Heart right ventricle (tissue), 16 donors: Measurements from ENCODE around the gene DNAAF3. TPM values are rescaled to one million over a fixed set of nuclear protein-coding genes. Genes with fewer than 3 reads are reported as not detected.

Experiments used
- ATAC-seq, 8 donors: fragments of 200-7000 bp; cut with Tn5 transposase; one replicate each; pipeline ENCODE4 v1.9.1; 2020; ENCODE audit warnings: mild to moderate bottlenecking in 8 of 8, moderate library complexity in 8 of 8, moderate number of reproducible peaks in 1 of 8
- DNase-seq, 2 donors: peaks; one replicate each; pipeline ENCODE4 v3.0.0-alpha.2; 2020
- H3K27ac ChIP-seq, 10 donors: fragments of 200-600 bp; sonication (generic) in 2 of 10; one replicate each; pipeline versions ENCODE4 v1.5.0 to v1.8.0; 2020 to 2022; ENCODE audit warnings: mild to moderate bottlenecking in 3 of 10
- H3K27me3 ChIP-seq, 7 donors: fragments of 200-600 bp; one replicate each; pipeline ENCODE4 v1.8.0; 2021 to 2022; ENCODE audit warnings: mild to moderate bottlenecking in 2 of 7
- H3K36me3 ChIP-seq, 9 donors: fragments of 200-600 bp; sonication (generic) in 1 of 9; one replicate each; pipeline versions ENCODE4 v1.5.0 to v1.8.0; 2020 to 2022; ENCODE audit warnings: mild to moderate bottlenecking in 2 of 9
- H3K4me1 ChIP-seq, 9 donors: fragments of 200-600 bp; sonication (generic) in 1 of 9; one replicate each; pipeline versions ENCODE4 v1.5.0 to v1.8.0; 2020 to 2022; ENCODE audit warnings: mild to moderate bottlenecking in 4 of 9
- H3K4me3 ChIP-seq, 10 donors: fragments of 200-600 bp; sonication (generic) in 2 of 10; one replicate each; pipeline versions ENCODE4 v1.5.0 to v1.8.0; 2020 to 2022; ENCODE audit warnings: mild to moderate bottlenecking in 7 of 10, moderate library complexity in 2 of 10
- H3K9me3 ChIP-seq, 11 donors: fragments of 200-600 bp in 10 of 11; sonication (generic) in 2 of 11; one replicate each; pipeline versions ENCODE4 v1.5.0 to v1.8.0; 2013 to 2022; ENCODE audit warnings: mild to moderate bottlenecking in 2 of 11, control low read depth in 1 of 11, moderate library complexity in 1 of 11
- WGBS, 2 donors: extraction: QIAGEN DNeasy Blood & Tissue Kit; methylation state at CpG; one replicate each; pipeline ENCODE4 v1.1.7; 2013; ENCODE audit warnings: inconsistent platforms in 1 of 2; 5-methylcytosine and 5-hydroxymethylcytosine counted together
- intact Hi-C, 10 donors: fragments of 100-400 bp; cut with DNase I; formaldehyde crosslinking; loops; one replicate each; pipeline versions ENCODE4 v1.11.1 to v1.14.2; 2022
- polyA plus RNA-seq, 2 donors: library from polyadenylated mRNA; stranded (reverse); fragments of 200-250 nt; gene quantifications; one replicate each; pipeline ENCODE4 v1.2.3, GENCODE V29; 2013
- total RNA-seq, 10 donors: library from RNA; stranded (reverse); fragmentation: NEBNext Ultra II Directional in 3 of 10; extraction: Animal tissue kit (Norgen Biotek cat#: 25700) in 3 of 10; gene quantifications; one replicate each; pipeline versions ENCODE4 v1.2.1 to v1.2.4, GENCODE V29; 2021 to 2023
- TF ChIP-seq, protein P1 (sequence below), 9 donors: fragments of 200-600 bp; sonication (generic) in 2 of 9; IDR thresholded peaks; one replicate each; pipeline versions ENCODE4 v1.5.0 to v1.8.0; 2021 to 2022; ENCODE audit warnings: antibody characterized with exemption in 9 of 9, mild to moderate bottlenecking in 5 of 9, moderate library complexity in 1 of 9
- donor health status: Arrhythmogenic right ventricular cardiomyopathy.
- donor health status: ischemic (EF 13 %, LVEDD 7.1; RV severe dilation, severe dysfunction).
- donor health status: healthy with polysubstance abuse.
- donor health status: DM: no; HTN: yes; CAD: no.
- donor health status: DM: no; HTN: no; CAD: no.
- donor health status: ischemic (EF 25% LVEDD 6.9; RV normal size, moderate dysfunction).
- donor health status: ischemic (EF 25% LVEDD 5.7; RV mildly dilated, moderate dysfunction).
- donor health status: healthy.
- donor health status: DM: yes; HTN: yes; CAD: no.
- donor health status: Ischemic cardiomyopathy.
- donor health status: ischemic (EF 35%, LVEDD 5.7; RV mildly dilated, moderate dysfunction).
- donor health status: nonischemic (EF 11% LVEDD 7.7; RV severe dilation, severe dysfunction).
- donor health status: DM: yes; HTN: yes; CAD: no.
- donor health status: PGD.
- donor health status: ischemic (EF 29% LVEDD 5.4; RV normal size, mild dysfunction).
- donor health status: nonischemic (EF 23%, LVEDD 6.1; RV moderate dilation, normal function).

The DNAAF3 gene
- total and polyA plus RNA-seq, 12 donors: 0.37 to 5.9 (median 2.4) TPM

DNA sequence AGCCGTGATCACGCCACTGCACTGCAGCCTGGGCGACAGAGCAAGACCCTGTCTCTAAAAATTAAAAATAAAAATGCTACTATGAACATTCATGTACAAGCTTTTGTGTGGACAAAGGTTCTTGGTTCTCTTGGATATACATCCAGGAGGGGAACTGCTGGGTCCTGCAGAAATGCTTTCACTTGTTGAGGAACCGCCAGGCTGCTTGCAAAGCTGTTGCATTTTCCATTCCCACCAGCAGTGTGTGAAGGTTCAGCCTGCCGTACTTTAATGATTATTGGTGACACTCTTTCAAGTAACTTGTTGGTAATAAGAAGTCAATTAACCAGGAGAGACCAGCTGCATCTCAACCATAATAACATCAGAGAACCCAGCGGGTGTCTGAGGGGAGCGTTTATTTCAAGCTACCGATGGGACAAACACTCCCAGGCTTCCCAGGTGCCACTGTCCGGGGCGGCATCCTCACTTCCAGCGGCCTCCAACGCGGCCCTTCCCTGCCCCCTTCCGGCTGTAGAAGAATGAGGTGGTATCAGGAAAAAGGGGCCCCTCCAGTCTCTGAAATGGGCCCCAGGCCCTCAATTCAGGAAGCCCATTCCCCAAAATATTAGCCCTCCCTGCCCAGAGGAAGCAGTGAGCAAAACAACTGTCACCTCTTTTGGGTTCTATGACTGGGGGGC lies 33.8 kb downstream of the DNAAF3 start:
- ATAC-seq (no peak), DNase-seq (no peak)
- H3K36me3 ChIP-seq: peaks cover 0 to 31% (median 0%) of the 10 kb centered on the region in 9 donors
- peaks cover 0 to 28% (median 12%) of the 10 kb centered on the region in 7 donors for H3K27me3 ChIP-seq
- intact Hi-C loops: loop anchor here in 1 of 10 donors (10.0 kb wide), 1 partner anchor 322 kb away; no protein-coding TSS in a partner anchor
- H3K27ac ChIP-seq: no peak overlapping the region
- H3K4me3 ChIP-seq: no peak overlapping the region
- WGBS, 2 donors: 50 to 57% methylated on average over 14 of the region's 14 CpGs
- no peaks in the 10 kb centered on the region for H3K9me3 ChIP-seq
- TF ChIP-seq, protein P1, sequence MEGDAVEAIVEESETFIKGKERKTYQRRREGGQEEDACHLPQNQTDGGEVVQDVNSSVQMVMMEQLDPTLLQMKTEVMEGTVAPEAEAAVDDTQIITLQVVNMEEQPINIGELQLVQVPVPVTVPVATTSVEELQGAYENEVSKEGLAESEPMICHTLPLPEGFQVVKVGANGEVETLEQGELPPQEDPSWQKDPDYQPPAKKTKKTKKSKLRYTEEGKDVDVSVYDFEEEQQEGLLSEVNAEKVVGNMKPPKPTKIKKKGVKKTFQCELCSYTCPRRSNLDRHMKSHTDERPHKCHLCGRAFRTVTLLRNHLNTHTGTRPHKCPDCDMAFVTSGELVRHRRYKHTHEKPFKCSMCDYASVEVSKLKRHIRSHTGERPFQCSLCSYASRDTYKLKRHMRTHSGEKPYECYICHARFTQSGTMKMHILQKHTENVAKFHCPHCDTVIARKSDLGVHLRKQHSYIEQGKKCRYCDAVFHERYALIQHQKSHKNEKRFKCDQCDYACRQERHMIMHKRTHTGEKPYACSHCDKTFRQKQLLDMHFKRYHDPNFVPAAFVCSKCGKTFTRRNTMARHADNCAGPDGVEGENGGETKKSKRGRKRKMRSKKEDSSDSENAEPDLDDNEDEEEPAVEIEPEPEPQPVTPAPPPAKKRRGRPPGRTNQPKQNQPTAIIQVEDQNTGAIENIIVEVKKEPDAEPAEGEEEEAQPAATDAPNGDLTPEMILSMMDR (IDR thresholded peaks at IDR 0.05): peak in 6 of 9 donors; percentile 6 to 45 (median 20)
- no peaks in the 10 kb centered on the region for H3K4me1 ChIP-seq

DNA sequence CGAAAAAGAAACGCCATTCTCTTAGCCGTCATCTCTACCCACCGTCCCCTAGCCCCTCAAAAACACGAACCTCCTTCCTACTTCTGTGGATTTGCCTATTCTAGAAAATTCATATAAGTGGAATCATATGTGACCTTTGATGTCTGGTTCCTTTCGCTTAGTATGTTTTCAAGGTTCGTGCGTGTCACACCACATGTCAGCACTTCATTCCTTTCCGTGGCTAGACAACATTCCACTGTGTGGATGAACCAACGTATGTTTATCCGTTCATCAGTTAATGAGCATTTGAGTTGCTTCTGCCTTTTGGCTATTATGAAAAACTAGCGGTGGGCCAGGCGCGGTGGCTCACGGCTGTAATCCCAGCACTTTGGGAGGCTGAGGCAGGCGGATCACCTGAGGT lies 35.0 kb downstream of the DNAAF3 start:
- no peak for DNase-seq
- H3K4me3 ChIP-seq: no peak overlapping the region
- intact Hi-C loops: loop anchor here in 1 of 10 donors (10.0 kb wide), 1 partner anchor 323 kb away; no protein-coding TSS in a partner anchor

DNA sequence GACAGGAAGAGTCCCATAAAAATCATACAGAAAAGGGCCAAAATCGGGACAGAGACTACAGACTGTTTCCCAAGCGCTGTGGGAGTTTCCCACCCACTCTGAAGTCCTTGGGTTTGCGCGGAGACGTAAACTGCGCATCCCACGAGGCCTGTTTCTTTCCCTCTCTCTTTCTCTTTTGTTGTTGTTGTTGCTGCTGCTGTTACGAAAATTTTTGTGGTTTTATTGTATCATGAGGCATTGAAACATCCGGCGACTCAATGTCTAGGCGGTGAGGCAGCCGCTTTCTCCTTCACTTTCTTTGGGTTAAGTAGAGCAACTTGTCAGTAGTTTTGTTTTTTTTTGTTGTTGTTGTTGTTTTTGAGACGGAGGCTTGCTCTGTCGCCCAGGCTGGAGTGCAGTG lies 47.4 kb downstream of the DNAAF3 start:
- WGBS, 2 donors: 82 to 83% methylated on average over 14 of the region's 14 CpGs
- H3K27me3 ChIP-seq: peaks cover 0 to 1% (median 0%) of the 10 kb centered on the region in 7 donors
- peak overlapping the region in 7 of 10 donors; percentile 72 to 98 (median 90) for H3K27ac ChIP-seq
- no peak for DNase-seq
- TF ChIP-seq, protein P1 (IDR thresholded peaks at IDR 0.05): no peak
- H3K9me3 ChIP-seq: no peaks in the 10 kb centered on the region
- H3K4me1 ChIP-seq: peaks cover 16 to 36% (median 30%) of the 10 kb centered on the region in 9 donors
- no peaks in the 10 kb centered on the region for H3K36me3 ChIP-seq
- intact Hi-C loops: loop anchor here in 1 of 10 donors (10.0 kb wide), 1 partner anchor 54 kb away; the partner anchor contains the start of gene RDH13
- peak overlapping the region in 5 of 10 donors; percentile 52 to 94 (median 88) for H3K4me3 ChIP-seq
- no peak for ATAC-seq

More for the DNA sequence above, 35.0 kb downstream of the DNAAF3 start:
- 84 to 85% methylated on average over 15 to 16 of the region's 16 CpGs for WGBS, 2 donors
- Histone ChIP-seq H3K27me3 (peaks cover 0 to 28% (median 11%) of the 10 kb centered on the region in 7 donors), H3K36me3 (peaks cover 0 to 25% (median 0%) of the 10 kb centered on the region in 9 donors), H3K9me3 (no peaks in the 10 kb centered on the region), H3K4me1 (no peaks in the 10 kb centered on the region), H3K27ac (no peak overlapping the region)
- ATAC-seq: no peak
- TF ChIP-seq, protein P1 (IDR thresholded peaks at IDR 0.05): no peak

DNA sequence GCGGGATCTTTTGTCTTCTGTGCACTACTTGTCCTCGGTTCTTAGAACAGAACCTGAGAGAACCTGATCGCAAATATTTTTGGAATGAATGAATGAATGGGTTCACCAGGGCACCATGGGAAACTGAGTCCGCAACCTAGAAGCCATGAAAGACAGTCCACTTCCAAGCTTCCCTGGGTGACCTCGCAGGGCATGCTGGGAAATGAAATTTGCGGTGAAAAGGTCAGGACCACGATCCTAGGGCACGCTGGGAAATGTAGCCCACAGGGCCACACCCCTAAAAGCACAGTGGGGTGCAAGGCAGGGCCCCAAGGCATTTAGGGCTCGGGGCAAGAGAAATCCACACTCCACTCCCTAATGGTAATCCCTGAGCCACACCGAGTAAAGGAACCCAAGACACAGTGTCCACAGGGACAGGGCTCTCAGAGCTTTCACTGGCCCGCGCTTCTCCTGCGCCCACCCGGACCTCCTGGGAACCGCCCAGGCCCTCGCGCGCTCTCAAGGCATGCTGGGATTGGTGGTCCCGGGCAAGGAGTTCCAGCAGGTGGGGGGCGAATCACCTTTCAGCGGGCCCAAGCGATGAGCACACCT lies 47.9 kb downstream of the DNAAF3 start:
- Histone ChIP-seq H3K36me3 (no peaks in the 10 kb centered on the region), H3K4me3 (peak overlapping the region in 9 of 10 donors; percentile 52 to 100 (median 88)), H3K27me3 (no peaks in the 10 kb centered on the region), H3K4me1 (peaks cover 17 to 42% (median 35%) of the 10 kb centered on the region in 9 donors), H3K27ac (peak overlapping the region in 9 of 10 donors; percentile 51 to 98 (median 89)), H3K9me3 (no peaks in the 10 kb centered on the region)
- TF ChIP-seq, protein P1 (IDR thresholded peaks at IDR 0.05): no peak
- 15 to 17% methylated on average over 22 of the region's 22 CpGs for WGBS, 2 donors
- ATAC-seq (peak in 7 of 8 donors; percentile 9 to 45 (median 16)), DNase-seq (peak; percentile 52 to 77)
- intact Hi-C loops: loop anchor here in 1 of 10 donors (10.0 kb wide), 1 partner anchor 54 kb away; the partner anchor contains the start of gene RDH13
